Right lobe of liver (tissue), 4 donors: Measurements from ENCODE around the gene DHRS13.

Experiments used
- POLR2A ChIP-seq: fragments of 450-650 bp; IDR thresholded peaks from one replicate; pipeline ENCODE4 v1.6.1; 2017; ENCODE audit warnings: antibody characterized with exemption, mild to moderate bottlenecking
- TF ChIP-seq, protein P1 (sequence below), 4 donors: fragments of 200-600 bp in 3 of 4; fragments of 450-650 bp in 1 of 4; IDR thresholded peaks; one replicate each; pipeline versions ENCODE4 v1.5.1 to v1.8.0; 2016 to 2022; ENCODE audit warnings: antibody characterized with exemption in 4 of 4, mild to moderate bottlenecking in 2 of 4
- donor health status: DM: no; HTN: no; CAD: no.
- donor health status: DM: no; HTN: no; CAD: no.
- donor health status: DM: no; HTN: yes; CAD: no.

- no peak for TF ChIP-seq POLR2A
- TF ChIP-seq, protein P1, sequence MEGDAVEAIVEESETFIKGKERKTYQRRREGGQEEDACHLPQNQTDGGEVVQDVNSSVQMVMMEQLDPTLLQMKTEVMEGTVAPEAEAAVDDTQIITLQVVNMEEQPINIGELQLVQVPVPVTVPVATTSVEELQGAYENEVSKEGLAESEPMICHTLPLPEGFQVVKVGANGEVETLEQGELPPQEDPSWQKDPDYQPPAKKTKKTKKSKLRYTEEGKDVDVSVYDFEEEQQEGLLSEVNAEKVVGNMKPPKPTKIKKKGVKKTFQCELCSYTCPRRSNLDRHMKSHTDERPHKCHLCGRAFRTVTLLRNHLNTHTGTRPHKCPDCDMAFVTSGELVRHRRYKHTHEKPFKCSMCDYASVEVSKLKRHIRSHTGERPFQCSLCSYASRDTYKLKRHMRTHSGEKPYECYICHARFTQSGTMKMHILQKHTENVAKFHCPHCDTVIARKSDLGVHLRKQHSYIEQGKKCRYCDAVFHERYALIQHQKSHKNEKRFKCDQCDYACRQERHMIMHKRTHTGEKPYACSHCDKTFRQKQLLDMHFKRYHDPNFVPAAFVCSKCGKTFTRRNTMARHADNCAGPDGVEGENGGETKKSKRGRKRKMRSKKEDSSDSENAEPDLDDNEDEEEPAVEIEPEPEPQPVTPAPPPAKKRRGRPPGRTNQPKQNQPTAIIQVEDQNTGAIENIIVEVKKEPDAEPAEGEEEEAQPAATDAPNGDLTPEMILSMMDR (IDR thresholded peaks at IDR 0.05) = no peak
Observed at GRCh38 chr17:28865946-28866752, 36.7 kb downstream of the DHRS13 start.
